Activated naive CD8-positive, alpha-beta T cell treated with anti-CD3 and anti-CD28 coated beads, Interleukin-2, amount 50 U/mL, for 24 hours (primary cell): ENCODE results near the gene CLSTN2.

Experiments used
- ATAC-seq: fragments of 150-1000 bp; cut with Tn5 transposase; one replicate; pipeline ENCODE4 v1.10.0; 2021
- DNase-seq: peaks from one replicate; pipeline ENCODE4 v3.0.0; 2021
- H3K27ac Mint-ChIP-seq: one replicate; pipeline ENCODE4 v1.8.0; 2021; ENCODE audit warnings: mild to moderate bottlenecking, mixed read lengths
- H3K27me3 Mint-ChIP-seq: one replicate; pipeline ENCODE4 v1.8.0; 2021; ENCODE audit warnings: mixed read lengths
- H3K36me3 Mint-ChIP-seq: one replicate; pipeline ENCODE4 v1.8.0; 2021; ENCODE audit warnings: low read depth, mixed read lengths
- H3K4me1 Mint-ChIP-seq: one replicate; pipeline ENCODE4 v1.8.0; 2021; ENCODE audit warnings: mixed read lengths
- H3K4me3 Mint-ChIP-seq: one replicate; pipeline ENCODE4 v1.8.0; 2021; ENCODE audit warnings: mild to moderate bottlenecking, moderate library complexity, mixed read lengths
- H3K9me3 Mint-ChIP-seq: one replicate; pipeline ENCODE4 v1.8.0; 2021; ENCODE audit warnings: mixed read lengths

The CLSTN2 gene

DNA sequence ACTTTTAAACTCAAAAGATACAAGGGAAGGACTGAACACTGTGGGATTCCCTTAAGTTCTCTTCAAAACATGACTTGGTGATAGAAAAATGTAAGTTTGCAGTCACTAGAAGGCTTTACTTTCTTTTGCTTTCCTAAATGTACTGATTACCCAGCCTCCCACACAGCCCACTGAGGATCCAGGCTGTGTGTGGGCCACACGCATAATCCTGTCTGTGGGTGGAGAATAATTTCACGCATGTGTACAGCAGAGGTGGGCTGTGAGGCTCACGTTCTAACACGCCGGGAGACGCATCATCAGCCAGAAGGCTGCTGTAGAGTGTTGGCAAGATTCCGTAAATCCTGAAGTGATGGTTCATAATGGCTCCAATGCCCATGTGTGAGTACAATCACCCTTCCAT lies 165.5 kb downstream of the CLSTN2 start:
- Mint-ChIP-seq H3K27me3 (no peaks in the 10 kb centered on the region), H3K36me3 (no peaks in the 10 kb centered on the region), H3K4me1 (no peaks in the 10 kb centered on the region), H3K4me3 (no peak overlapping the region), H3K9me3 (no peaks in the 10 kb centered on the region), H3K27ac (no peak overlapping the region)
- DNase-seq (no peak), ATAC-seq (no peak)

DNA sequence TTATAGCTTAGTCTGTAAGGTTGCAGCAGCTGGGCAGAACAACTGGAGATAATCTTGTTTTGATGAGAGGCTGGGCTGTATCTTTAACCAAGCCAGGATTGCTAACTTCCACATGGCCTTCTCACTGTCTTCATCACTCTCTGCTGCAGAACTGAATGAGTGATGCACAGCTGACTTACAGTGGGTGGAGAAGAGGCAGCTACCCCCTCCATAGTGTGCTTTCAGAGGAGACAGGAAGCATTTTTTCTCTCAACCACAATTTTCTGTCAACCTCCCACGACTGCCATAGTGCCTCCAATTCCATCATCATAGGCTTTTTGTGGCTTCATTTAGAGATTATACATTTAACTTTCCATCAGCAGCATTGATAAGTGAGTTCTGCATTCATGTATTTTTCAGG lies 168.2 kb downstream of the CLSTN2 start:
- Mint-ChIP-seq H3K27ac (no peak overlapping the region), H3K9me3 (no peaks in the 10 kb centered on the region), H3K36me3 (no peaks in the 10 kb centered on the region), H3K4me1 (no peaks in the 10 kb centered on the region), H3K4me3 (no peak overlapping the region), H3K27me3 (no peaks in the 10 kb centered on the region)
- no peak for DNase-seq
- no peak for ATAC-seq

DNA sequence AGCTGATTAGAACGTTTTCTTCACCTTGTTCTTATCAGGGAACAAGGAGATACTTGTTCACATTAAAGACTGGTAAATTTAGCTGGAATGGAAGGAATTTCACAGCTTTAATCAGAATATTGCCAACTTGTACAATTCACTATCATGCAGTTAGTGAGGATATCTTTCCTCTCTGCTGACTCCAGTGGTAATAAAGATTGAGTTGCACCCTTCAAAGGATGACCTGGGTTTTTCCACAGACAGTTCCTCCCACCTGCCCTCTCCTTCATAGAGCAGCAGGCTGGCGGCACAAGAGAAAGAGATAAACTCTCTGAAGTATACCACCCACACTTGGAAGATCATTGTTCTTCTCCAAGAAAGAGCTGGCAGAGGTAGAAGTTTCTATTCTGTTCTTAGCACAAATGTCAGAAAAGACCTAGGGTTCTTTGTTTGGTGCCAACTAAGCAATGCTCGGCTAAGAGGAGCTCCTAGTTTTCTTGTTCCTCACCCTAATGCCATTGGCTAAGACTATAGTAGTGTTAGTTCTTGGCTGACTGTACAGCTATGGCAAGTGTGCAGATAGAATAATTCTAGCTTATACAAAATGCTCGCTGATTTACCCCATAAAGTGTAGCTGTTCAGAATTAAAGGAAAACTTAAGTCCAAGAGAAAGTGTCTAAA lies 169.1 kb downstream of the CLSTN2 start:
- Mint-ChIP-seq H3K4me3 (no peak overlapping the region), H3K36me3 (no peaks in the 10 kb centered on the region), H3K27ac (no peak overlapping the region), H3K27me3 (no peaks in the 10 kb centered on the region), H3K9me3 (no peaks in the 10 kb centered on the region), H3K4me1 (no peaks in the 10 kb centered on the region)
- DNase-seq (no peak), ATAC-seq (no peak)

DNA sequence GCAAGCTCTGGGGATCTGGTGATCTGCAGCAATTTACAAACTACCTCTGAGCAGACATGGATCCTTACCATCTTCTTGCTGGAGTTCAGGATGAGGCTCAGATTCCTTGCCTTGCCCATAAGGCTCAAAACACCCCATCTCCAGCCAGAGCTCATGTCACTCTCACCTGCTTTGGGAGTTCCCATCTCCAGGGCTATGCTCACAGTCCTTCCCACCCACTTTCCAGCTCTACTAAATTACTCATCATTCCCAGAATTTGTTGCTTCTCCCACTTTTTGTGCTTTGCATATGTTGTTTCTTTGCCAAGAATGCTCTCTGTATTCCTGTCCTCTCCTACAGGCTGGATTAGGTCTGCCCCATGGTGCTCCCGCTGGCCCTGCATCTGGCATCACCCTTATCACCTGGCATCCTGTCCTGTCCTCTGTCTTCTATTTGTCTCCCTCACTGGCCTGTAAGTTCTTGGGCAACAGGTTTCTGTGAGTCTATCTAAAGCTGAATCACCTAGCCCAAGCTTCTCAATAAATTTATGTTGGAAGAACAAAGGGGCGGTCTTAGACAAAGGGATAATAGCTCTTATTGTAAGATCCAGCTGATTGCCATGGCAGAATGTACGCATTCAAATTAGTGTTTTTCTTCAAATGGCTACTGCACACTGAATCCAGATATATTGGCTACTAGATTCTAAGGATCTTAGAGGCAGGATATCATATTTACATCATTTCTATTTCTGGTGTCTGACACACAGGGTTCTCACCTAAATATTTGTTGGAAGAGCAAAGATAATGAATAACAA lies 179.2 kb downstream of the CLSTN2 start:
- ATAC-seq = no peak
- Mint-ChIP-seq H3K27me3 (peaks cover 7% of the 10 kb centered on the region), H3K36me3 (no peaks in the 10 kb centered on the region), H3K27ac (no peak overlapping the region), H3K4me1 (no peaks in the 10 kb centered on the region), H3K4me3 (no peak overlapping the region), H3K9me3 (no peaks in the 10 kb centered on the region)
- no peak for DNase-seq

DNA sequence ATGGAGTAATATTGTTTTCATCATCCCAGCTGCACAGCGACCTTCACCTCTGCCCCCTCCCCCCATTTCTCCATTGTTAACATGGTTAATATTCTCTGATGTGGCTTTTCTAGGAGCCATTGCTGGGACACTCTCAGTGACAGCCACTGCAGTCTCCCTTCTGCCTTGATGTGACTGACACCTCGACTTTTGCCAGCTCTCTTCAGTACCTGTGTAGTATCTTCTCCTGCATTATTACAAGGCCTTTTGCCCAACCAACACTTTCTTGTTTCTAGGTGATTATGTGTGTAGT lies 179.8 kb downstream of the CLSTN2 start:
- Mint-ChIP-seq H3K27ac (no peak overlapping the region), H3K27me3 (peaks cover 7% of the 10 kb centered on the region), H3K4me3 (no peak overlapping the region), H3K9me3 (no peaks in the 10 kb centered on the region), H3K4me1 (no peaks in the 10 kb centered on the region), H3K36me3 (no peaks in the 10 kb centered on the region)
- no peak for ATAC-seq
- no peak for DNase-seq

DNA sequence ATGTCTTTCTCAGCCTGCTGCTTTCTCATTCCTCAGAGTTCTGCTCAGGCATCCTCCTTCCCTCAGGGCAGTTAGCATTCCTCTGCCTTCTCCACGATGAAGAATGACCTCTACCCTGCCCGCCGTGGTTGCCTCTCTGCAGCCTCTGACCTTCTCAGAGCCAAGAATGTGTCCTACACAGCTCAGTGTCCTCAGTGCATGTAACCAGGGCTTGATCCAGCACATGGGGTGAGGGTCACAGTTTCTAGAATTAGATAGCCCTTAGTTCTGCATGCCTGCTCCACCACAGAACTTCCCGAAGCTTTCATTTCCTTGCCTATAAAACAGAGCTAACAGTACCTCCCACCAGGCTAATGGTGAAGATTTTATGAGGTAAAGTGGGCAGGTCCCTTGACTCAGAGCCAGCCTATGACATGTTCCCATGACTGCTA lies 182.1 kb downstream of the CLSTN2 start:
- H3K9me3 Mint-ChIP-seq = no peaks in the 10 kb centered on the region

DNA sequence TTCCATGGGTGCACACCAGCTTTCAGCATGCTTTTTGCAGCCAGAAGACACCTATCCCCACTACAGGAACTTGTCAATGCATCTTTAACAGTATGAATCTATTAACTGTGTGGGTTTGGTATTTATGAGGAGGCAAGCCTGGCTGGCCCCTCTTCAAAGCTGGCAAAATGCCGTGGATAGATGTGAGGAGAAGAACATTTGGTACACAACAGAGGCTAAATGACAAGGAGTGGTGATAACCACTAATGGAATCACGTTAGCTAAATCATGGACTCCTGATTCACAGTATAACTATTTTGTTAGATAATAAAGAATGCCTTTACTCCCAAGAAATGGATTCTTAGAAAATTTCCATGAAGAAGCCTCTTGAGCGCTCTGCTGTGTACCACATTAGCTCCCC lies 187.2 kb downstream of the CLSTN2 start:
- Mint-ChIP-seq H3K27me3 (peaks cover 5% of the 10 kb centered on the region), H3K27ac (no peak overlapping the region), H3K9me3 (no peaks in the 10 kb centered on the region), H3K4me1 (no peaks in the 10 kb centered on the region), H3K4me3 (no peak overlapping the region), H3K36me3 (no peaks in the 10 kb centered on the region)
- DNase-seq (no peak), ATAC-seq (no peak)

More for the DNA sequence above, 182.1 kb downstream of the CLSTN2 start:
- Mint-ChIP-seq H3K4me1 (no peaks in the 10 kb centered on the region), H3K4me3 (no peak overlapping the region), H3K27me3 (peaks cover 7% of the 10 kb centered on the region), H3K36me3 (no peaks in the 10 kb centered on the region), H3K27ac (no peak overlapping the region)
- DNase-seq = no peak
- no peak for ATAC-seq

DNA sequence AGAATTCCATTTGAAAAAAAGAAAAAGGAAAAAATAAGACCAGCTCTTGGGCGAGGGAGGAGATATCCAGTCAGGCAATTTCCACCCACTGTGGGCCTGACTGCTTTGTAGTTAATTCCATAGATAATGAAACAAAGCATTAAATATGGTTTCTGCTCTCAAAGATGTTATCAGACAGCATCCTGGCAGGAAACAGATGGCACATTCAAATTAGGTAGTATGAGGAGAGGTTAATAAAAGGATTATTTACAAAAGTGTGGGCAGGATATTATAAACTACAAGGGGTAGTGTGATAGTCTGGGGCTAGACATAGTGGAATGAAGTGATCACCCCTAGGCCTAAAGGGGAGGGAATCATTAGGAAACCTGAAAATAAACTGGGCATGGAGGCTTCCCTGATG lies 193.2 kb downstream of the CLSTN2 start:
- DNase-seq (no peak), ATAC-seq (no peak)
- Mint-ChIP-seq H3K36me3 (no peaks in the 10 kb centered on the region), H3K9me3 (no peaks in the 10 kb centered on the region), H3K4me3 (no peak overlapping the region), H3K27me3 (no peaks in the 10 kb centered on the region), H3K27ac (no peak overlapping the region), H3K4me1 (no peaks in the 10 kb centered on the region)

DNA sequence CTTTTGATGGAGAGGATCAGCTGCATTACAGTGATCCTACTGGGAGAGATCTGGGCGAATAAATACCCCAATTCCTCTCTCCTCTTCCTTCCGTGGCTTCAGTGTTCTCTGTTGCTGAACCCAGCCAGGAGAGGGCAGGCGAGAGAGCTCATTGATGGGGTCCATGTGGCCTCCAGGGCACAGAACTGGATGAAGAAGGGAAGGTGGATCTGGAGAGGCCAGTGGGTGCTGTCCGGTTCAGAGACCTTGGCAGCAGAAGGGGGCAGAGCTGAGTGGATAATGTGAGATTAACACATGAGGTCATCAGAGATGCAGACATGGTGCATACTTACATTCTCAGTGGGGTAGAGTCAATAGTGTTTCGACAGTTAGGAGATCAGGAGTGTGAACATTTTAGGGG lies 193.6 kb downstream of the CLSTN2 start:
- Mint-ChIP-seq H3K4me3 (no peak overlapping the region), H3K27ac (no peak overlapping the region), H3K36me3 (no peaks in the 10 kb centered on the region), H3K27me3 (no peaks in the 10 kb centered on the region), H3K9me3 (no peaks in the 10 kb centered on the region), H3K4me1 (no peaks in the 10 kb centered on the region)
- ATAC-seq (no peak), DNase-seq (no peak)

DNA sequence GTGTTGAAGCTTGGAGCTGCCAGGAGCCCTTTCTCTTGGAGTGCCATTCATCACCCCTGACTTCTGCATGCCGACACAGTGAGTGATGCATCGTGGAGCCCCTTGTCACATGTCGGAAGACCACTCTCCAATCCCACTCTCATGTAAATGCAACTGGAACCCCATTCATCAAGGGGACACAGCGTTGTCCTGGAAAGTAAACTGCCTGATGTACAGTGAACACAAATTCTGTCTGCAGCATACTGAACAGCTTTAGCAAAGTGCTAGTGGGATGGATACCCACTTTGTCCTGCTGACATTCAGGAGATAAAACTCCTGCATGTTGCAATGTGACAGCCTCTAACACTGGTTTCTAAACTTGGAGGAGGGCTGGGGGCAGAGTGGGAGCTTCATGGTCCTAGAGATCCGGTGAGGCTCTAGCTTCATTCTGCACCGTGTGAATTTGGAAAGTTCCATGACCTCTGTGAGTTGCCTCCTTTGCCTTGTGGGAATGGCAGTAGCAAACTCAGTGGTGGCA lies 194.8 kb downstream of the CLSTN2 start:
- DNase-seq = no peak
- no peak for ATAC-seq
- H3K4me1 Mint-ChIP-seq = no peaks in the 10 kb centered on the region

DNA sequence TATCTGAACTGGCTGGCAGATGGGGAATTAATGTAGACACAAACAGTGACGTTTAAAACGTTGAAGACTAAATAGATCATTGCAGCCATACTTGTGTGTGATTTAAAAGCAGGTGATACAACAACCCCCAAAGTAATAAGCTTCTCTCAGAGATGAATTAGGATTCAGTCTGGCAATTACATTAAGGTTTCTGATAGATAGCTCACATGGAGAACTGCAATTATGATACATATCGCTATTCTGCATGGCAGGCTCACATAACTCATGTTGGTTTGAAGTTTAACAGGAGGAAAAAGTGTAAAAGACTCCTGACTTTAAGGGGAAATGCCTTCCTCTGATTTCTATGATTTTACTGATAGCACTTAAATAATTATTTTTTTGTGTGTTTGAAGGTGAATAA lies 196.9 kb downstream of the CLSTN2 start:
- Mint-ChIP-seq H3K9me3 (no peaks in the 10 kb centered on the region), H3K27ac (no peak overlapping the region), H3K4me3 (no peak overlapping the region), H3K4me1 (no peaks in the 10 kb centered on the region), H3K36me3 (no peaks in the 10 kb centered on the region), H3K27me3 (no peaks in the 10 kb centered on the region)
- ATAC-seq = no peak
- DNase-seq = no peak

More for the DNA sequence above, 194.8 kb downstream of the CLSTN2 start:
- Mint-ChIP-seq H3K36me3 (no peaks in the 10 kb centered on the region), H3K4me3 (no peak overlapping the region), H3K27me3 (no peaks in the 10 kb centered on the region), H3K9me3 (no peaks in the 10 kb centered on the region), H3K27ac (no peak overlapping the region)

DNA sequence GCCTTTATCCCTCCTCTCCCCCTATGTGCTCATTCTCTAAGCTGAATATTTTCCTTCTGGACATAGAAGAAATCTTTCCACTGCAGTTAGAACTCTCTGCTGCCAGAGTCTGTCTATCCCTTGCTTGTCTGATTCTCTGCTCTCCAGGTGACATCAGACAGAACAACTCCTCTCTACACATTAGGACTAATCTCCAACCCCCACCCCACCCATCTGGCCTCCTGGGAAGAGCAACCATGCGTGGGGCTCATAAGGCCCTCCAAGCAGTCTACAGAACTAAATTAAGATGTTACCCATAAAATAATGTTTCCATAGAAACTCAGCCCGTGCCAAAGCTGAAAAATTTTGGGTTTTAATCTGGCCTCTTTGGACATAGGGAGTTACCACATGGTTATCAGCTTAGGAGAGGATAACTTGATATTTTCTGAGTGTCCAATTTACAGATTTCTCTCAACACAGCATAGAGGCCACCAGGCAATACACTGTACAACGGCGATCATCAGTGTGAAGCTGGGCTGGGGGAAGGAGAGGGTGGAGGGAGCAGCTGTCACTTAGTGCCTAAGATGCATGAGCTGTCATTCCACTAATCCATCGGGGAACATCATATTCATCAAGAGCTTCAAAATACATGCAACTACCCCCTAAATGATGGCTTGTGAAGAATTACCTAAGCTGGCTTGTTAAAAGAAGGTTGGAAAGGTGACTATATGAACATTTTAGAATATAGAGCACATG lies 199.4 kb downstream of the CLSTN2 start:
- no peak overlapping the region for H3K4me3 Mint-ChIP-seq
- H3K27me3 Mint-ChIP-seq = no peaks in the 10 kb centered on the region
- no peak for DNase-seq
- H3K4me1 Mint-ChIP-seq = no peaks in the 10 kb centered on the region
- no peak for ATAC-seq
- H3K36me3 Mint-ChIP-seq = no peaks in the 10 kb centered on the region
- no peak overlapping the region for H3K27ac Mint-ChIP-seq
- no peaks in the 10 kb centered on the region for H3K9me3 Mint-ChIP-seq

DNA sequence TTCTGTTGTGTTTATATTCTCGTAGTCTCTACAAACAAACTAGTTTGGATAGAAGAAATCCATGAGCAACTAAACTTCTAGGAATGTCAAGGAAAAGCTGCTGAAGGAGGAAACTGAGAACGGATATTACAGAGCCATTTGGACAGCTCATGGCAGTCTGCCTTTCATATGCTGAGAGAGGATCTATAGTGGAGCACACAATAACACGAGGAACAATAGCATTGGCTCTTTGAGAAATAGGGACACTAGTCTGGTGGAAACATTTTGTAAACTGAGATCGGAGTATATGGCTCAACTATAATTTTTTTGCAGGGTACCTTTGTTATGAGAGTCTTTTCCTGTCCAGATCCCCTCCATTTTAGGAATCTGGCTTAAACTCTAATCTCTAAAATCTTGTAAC lies 200.5 kb downstream of the CLSTN2 start:
- H3K36me3 Mint-ChIP-seq = no peaks in the 10 kb centered on the region
- no peaks in the 10 kb centered on the region for H3K4me1 Mint-ChIP-seq
- ATAC-seq = no peak
- no peak for DNase-seq
- no peak overlapping the region for H3K4me3 Mint-ChIP-seq
- no peak overlapping the region for H3K27ac Mint-ChIP-seq
- no peaks in the 10 kb centered on the region for H3K9me3 Mint-ChIP-seq
- no peaks in the 10 kb centered on the region for H3K27me3 Mint-ChIP-seq

DNA sequence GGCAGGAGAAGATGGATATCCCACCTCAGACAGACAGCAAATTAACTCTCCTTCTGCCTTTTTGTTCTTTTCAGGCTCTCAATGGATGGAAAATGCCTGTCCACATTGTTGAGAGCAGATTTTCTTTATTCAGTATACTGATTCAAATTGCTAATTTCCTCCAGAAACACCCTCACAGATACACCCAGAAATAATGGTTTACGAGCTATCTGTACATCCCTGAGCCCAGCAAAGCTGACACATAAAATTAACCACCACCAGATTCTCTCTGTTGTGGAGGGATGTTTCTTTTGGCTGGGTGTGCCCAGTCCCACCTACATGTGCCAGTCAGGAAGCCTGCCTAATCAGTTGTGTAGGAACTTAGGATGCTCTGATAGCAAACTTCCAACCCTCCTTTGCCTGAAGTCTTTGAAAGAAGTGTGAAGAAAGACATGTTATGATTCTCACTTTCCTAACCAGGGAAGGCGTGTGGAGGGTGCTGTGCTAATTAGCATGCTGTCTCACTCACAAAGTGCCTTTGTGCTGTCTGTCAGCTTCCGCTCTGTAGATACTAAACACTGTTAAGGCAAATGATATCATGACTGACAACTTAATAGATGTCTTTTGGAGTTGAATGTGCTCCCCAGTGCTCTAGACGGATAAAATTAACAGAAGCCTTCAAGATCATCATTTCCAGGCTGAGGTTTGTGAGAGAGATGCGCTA lies 208.5 kb downstream of the CLSTN2 start:
- H3K27me3 Mint-ChIP-seq = no peaks in the 10 kb centered on the region
- ATAC-seq (no peak), DNase-seq (no peak)
- no peaks in the 10 kb centered on the region for H3K4me1 Mint-ChIP-seq
- no peaks in the 10 kb centered on the region for H3K9me3 Mint-ChIP-seq
- no peak overlapping the region for H3K27ac Mint-ChIP-seq
- H3K4me3 Mint-ChIP-seq = no peak overlapping the region
- no peaks in the 10 kb centered on the region for H3K36me3 Mint-ChIP-seq
